Large intestine (tissue), 3 donors: ENCODE measurements around the gene TMEM179. TPM values are rescaled to one million over a fixed set of nuclear protein-coding genes. Genes with fewer than 3 reads are reported as not detected.
"Not testable (repeated sequence)": the region's sequence is repeated elsewhere in the genome, so short reads cannot be mapped to it uniquely, and the experiment has no call there.

ENCODE experiments used
- DNase-seq, 2 donors: peaks; one replicate each; pipeline versions ENCODE4 v3.0.0 to v3.0.0-alpha.2; 2013
- H3K27ac ChIP-seq: one replicate; pipeline ENCODE4 v1.5.1; 2013; ENCODE audit warnings: low read length
- H3K27me3 ChIP-seq: 2 replicates; pipeline ENCODE4 v1.6.1; 2013; ENCODE audit warnings: low read length; ENCODE audit not compliant: control insufficient read depth, insufficient read depth
- H3K36me3 ChIP-seq: 2 replicates; pipeline ENCODE4 v1.6.1; 2013; ENCODE audit warnings: low read length; ENCODE audit not compliant: control insufficient read depth, insufficient read depth
- H3K4me1 ChIP-seq: one replicate; pipeline ENCODE4 v1.6.1; 2013; ENCODE audit warnings: low read length; ENCODE audit not compliant: control insufficient read depth, insufficient read depth
- H3K4me3 ChIP-seq: one replicate; pipeline ENCODE4 v1.5.1; 2013; ENCODE audit warnings: low read length
- H3K9me3 ChIP-seq: one replicate; pipeline ENCODE4 v1.6.1; 2013; ENCODE audit warnings: mild to moderate bottlenecking, low read depth, low read length, moderate library complexity; ENCODE audit not compliant: control insufficient read depth
- WGBS: methylation state at CpG from one replicate; pipeline ENCODE4 v1.1.5; 2013; ENCODE audit warnings: low lambda C conversion rate; ENCODE audit not compliant: insufficient coverage; 5-methylcytosine and 5-hydroxymethylcytosine counted together
- polyA plus RNA-seq: library from polyadenylated mRNA; unstranded; fragments of 120-200 nt; gene quantifications from one replicate; pipeline ENCODE4 v1.2.1, GENCODE V29; 2013

TMEM179 gene
- polyA plus RNA-seq, 1 donor = 11.8 TPM

DNA sequence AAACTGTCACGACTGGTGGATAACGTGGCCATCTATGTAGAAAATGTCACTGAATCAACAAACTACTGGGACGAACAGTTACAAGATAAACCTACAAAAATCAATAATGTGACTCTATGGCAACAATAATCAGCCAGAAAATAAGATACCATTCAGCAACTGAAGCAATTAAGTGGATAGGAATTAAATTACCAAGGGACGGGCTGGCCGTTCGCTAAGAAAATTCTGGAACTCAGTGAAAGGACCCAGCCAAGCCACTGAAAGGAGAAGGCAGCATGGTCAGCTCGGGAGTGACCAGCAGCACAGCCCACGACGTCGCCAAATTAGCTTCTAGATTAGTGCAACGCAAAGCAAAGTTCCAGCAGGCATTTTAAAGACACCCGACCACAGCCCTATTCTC, 33.6 kb upstream of the TMEM179 start:
- no peaks in the 10 kb centered on the region for H3K4me1 ChIP-seq
- peaks cover 20% of the 10 kb centered on the region for H3K27me3 ChIP-seq
- WGBS = 34% methylated on average over 5 of the region's 12 CpGs
- no peaks in the 10 kb centered on the region for H3K9me3 ChIP-seq
- H3K27ac ChIP-seq = no peak overlapping the region
- H3K4me3 ChIP-seq = no peak overlapping the region
- no peak for DNase-seq
- no peaks in the 10 kb centered on the region for H3K36me3 ChIP-seq

DNA sequence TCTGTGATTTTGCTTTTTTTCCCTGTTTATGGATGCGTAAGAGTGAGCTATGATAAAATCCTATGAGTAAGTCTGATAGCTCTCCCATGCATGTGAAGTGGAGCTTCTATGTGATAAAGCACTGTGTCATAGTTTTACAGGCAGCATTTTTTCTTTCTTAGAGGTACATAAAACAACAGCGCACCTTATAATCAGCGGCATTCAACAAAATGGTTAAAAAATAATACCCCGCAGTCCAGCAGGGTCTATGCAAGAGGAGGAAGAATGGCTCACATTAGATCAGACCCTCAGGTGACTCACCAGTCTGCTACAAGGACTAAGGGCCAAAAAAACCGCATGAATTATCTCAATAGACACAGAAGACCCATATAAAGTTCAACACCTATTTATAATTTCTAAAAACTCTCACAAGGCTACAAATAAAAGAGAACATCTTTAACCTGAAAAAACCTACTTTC, 33.0 kb upstream of the TMEM179 start:
- Histone ChIP-seq H3K27me3 (peaks cover 20% of the 10 kb centered on the region), H3K27ac (no peak overlapping the region), H3K4me3 (no peak overlapping the region), H3K9me3 (no peaks in the 10 kb centered on the region), H3K36me3 (no peaks in the 10 kb centered on the region), H3K4me1 (no peaks in the 10 kb centered on the region)
- WGBS = 83% methylated on average over 2 of the region's 5 CpGs
- DNase-seq = no peak

DNA sequence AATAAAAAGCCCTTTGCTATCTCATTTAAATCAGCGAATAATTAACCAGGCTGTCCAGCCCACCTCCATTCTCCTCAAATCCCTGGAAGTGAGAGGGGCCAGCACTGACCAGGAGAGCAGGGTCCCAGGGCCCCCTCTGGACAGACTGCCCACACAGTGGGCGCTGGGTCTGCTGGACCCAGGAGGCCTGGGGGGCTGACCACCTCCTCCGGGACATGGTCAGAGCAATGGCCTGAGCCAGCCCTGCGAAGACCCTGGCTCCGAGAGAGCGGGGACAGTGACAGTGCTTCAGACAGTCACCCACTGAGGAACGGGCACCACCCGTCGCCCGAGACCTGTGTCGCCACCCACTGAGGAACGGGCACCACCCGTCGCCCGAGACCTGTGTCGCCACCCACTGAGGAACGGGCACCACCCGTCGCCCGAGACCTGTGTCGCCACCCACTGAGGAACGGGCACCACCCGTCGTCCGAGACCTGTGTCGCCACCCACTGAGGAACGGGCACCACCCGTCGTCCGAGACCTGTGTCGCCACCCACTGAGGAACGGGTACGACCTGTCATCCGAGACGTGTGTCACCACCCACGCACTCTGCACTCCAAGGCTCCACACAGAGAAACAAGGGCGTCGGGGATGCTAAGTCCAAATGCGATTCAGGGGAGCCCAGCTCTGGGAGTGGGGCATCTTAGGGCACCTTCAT, 32.4 kb upstream of the TMEM179 start:
- H3K4me3 ChIP-seq, H3K4me1 ChIP-seq, H3K27ac ChIP-seq, DNase-seq, H3K36me3 ChIP-seq, H3K9me3 ChIP-seq: not testable (repeated sequence)
- H3K27me3 ChIP-seq = peaks cover 21% of the 10 kb centered on the region
- WGBS = 80% methylated on average over 1 of the region's 39 CpGs

DNA sequence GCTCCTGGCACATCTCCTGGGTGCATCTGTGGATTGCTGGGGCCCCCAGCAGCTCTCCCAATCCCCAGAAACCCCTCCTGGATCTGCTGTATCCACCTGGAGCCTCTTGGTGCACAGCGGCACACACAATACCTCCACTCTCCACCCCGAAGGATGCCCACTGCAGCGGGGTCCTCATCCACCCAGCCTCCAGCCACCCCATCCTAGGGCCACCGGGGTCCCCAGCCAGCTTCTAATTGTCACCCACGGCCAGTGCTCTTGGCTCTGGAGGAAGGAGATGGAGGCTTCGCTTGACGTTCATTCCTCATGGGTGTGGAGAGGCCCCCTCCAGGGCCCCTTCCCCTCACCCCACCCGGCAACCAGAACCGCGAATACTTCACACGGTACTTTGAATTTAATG, 31.6 kb upstream of the TMEM179 start:
- Histone ChIP-seq H3K36me3 (no peaks in the 10 kb centered on the region), H3K4me1 (no peaks in the 10 kb centered on the region), H3K27ac (no peak overlapping the region), H3K9me3 (no peaks in the 10 kb centered on the region), H3K4me3 (no peak overlapping the region), H3K27me3 (peaks cover 24% of the 10 kb centered on the region)
- no peak for DNase-seq
- no CpG with 5 or more reads among the region's 11 CpGs for WGBS

DNA sequence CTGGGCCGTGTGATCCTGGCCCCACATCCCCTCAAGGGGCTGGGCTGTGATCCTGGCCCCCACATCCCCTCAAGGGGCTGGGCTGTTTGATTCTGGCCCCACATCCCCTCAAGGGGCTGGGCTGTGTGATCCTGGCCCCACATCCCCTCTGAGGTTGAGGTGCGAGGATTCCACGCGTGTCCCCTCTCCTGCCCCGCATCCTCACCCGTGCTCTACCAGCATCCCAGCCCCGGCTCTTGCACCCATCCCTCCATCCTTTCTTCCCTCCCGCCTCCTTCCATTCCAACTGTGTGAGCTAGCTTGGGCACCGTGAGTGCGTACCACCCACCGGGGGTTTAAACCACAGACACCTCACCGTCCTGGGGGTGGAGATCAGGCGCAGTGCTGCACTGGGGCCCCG, 31.1 kb upstream of the TMEM179 start:
- WGBS = no CpG with 5 or more reads among the region's 14 CpGs
- Histone ChIP-seq H3K9me3 (no peaks in the 10 kb centered on the region), H3K4me1 (no peaks in the 10 kb centered on the region), H3K27ac (no peak overlapping the region), H3K36me3 (no peaks in the 10 kb centered on the region), H3K4me3 (no peak overlapping the region), H3K27me3 (peaks cover 24% of the 10 kb centered on the region)
- no peak for DNase-seq

DNA sequence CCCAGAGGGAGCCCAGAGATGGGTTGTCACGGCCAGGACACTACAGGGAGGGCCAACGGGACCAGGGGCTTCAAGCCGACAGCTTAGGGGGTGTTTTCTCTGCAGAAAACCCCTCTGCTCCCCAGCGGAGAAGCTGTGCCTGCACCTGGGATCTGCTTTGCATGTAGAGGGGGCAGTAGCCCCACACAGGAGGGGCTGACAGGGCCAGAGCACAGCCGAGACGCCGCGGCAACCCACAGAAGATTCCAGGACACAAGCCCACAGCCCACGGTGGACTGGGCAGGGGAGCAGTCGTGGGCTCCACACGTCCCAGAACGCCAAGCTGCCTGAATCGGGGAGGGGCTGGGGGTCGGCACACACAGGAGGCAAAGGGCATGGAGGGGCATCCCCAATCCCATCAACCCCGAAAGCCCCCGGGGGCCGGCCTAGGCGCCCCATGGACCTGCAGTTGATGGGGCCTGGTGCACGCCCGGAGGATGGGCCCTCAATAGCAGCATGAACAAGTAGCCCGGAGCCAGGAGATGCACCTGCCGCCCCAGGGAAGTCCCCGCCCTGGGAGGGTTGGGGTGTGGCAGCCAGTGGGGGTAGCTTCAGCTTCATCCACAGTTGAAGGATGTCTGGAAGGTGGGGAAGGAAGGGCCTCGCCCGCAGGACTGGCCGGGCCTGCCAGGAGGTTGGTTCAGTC, 30.5 kb upstream of the TMEM179 start:
- Histone ChIP-seq H3K27me3 (peaks cover 24% of the 10 kb centered on the region), H3K4me1 (no peaks in the 10 kb centered on the region), H3K27ac (no peak overlapping the region), H3K36me3 (no peaks in the 10 kb centered on the region), H3K4me3 (no peak overlapping the region), H3K9me3 (no peaks in the 10 kb centered on the region)
- WGBS = no CpG with 5 or more reads among the region's 26 CpGs
- DNase-seq = no peak

DNA sequence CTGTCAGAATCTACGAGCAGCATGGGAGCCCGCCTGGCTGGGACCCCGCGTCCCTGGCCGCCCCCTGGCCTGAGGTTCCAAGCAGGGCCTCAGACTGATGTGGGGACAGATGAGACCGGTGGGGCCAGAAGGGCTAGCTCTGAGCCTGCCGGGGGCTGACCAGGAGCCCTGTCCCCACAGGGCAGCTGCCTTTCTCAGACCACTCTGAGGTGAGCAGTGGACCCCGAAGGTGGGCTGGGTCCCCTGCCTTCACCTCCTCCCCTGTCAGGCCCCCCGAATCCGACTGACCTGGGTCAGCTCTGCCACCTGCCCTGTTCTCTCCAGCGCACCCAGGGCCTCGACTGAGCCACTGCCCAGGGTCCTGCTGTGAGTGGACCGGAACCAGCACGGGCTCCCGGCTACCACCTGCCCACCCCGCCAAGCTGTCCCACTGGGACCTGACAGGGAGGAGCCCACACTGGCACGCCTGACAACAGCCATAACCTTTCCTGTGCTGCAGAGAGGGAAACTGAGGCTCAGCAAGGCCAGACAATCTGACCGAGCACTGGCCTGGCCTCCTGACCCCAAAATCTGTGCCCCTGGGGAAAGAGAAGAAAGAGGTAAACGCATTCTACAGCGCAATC, 29.7 kb upstream of the TMEM179 start:
- no CpG with 5 or more reads among the region's 20 CpGs for WGBS
- DNase-seq = no peak
- Histone ChIP-seq H3K36me3 (no peaks in the 10 kb centered on the region), H3K9me3 (no peaks in the 10 kb centered on the region), H3K4me1 (no peaks in the 10 kb centered on the region), H3K4me3 (no peak overlapping the region), H3K27me3 (peaks cover 18% of the 10 kb centered on the region), H3K27ac (no peak overlapping the region)

DNA sequence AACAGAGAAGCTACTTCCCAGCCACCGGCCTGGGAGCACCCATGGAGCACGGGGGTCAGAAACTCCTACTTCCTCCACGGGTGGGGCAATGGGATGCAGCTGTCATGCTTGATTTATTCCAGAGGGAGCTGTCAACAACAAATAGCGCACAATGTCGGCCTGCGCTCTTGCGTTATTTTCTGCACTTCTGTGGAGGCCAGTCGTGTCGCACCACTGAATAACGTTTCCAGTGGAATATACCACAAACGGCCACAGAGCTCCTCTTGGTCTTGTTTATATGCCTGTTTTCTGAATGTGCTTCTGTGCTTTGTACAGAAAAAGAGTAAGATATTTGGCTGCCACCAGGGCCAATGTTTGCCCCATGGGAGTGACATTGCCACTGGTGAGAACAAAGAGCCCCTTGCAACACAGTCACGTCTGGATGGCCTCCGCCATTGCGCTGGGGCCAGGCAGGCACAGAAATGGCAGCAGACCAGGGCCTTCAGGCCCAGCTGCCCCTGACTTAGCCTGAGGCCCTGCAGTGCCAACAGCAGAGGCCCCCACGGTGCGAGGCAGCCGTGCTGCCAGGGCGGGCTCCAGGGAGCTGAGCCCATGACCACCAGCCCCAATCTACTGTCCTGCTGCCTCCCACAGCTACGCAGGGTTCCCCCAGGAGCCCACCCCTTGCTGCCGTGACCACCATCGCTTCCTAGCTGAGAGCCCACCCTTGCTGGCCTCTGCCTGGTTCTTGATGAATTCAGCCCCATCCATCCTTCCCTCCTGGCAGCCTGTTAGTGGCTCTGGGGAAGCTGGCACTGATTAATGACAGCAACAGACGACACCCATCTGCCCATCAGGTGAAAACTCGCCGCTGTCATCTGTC, 28.9 kb upstream of the TMEM179 start:
- no CpG with 5 or more reads among the region's 24 CpGs for WGBS
- no peaks in the 10 kb centered on the region for H3K36me3 ChIP-seq
- H3K27me3 ChIP-seq = peaks cover 10% of the 10 kb centered on the region

DNA sequence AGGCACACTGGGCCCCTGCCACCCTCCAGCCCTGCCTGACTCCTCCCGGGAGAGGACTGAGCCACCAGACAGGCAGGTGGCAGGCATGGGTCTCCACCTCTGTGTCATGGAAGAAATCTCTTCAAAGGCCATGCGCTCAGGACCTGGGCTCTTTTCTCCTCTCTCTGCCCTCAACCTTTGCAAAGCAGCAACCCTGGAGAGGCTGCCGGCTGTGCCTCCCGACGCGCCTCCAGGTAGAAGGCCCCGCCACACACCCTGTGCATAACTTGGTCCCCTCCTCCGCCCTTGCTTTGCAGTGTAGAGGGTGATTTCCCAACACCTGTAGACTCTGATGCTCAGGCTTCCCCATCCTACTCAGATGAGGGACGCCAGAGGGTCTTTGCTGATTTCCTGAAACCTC, 28.2 kb upstream of the TMEM179 start:
- no peak for DNase-seq
- no CpG with 5 or more reads among the region's 9 CpGs for WGBS
- H3K9me3 ChIP-seq = no peaks in the 10 kb centered on the region
- H3K27me3 ChIP-seq = peaks cover 6% of the 10 kb centered on the region
- H3K4me1 ChIP-seq = no peaks in the 10 kb centered on the region
- H3K36me3 ChIP-seq = no peaks in the 10 kb centered on the region
- H3K27ac ChIP-seq = no peak overlapping the region
- H3K4me3 ChIP-seq = no peak overlapping the region

More for the DNA sequence above, 28.9 kb upstream of the TMEM179 start:
- no peak for DNase-seq
- H3K4me1 ChIP-seq = no peaks in the 10 kb centered on the region
- H3K4me3 ChIP-seq = no peak overlapping the region
- no peaks in the 10 kb centered on the region for H3K9me3 ChIP-seq
- no peak overlapping the region for H3K27ac ChIP-seq

DNA sequence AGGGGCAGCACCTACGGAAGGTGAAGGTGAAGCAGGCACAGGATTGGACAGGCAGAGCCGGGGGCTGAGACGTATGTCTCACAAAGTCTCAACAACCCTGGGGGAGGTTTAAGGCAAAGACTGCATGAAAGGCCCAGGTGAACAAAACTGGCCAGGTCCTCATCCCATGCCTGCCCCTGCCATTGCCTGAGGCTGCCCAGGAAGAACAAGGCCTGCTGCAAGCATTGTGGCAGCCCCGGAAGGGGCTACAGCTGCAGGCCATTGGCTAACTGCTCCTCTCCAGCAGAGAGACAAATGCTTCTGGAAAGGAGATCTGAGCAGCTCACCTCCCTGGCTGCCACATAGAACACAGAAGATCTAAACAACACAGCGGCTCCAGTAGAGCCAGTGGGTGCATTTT, 20.4 kb upstream of the TMEM179 start:
- DNase-seq = no peak
- Histone ChIP-seq H3K27me3 (peaks cover 5% of the 10 kb centered on the region), H3K36me3 (no peaks in the 10 kb centered on the region), H3K4me3 (no peak overlapping the region), H3K27ac (no peak overlapping the region), H3K9me3 (no peaks in the 10 kb centered on the region), H3K4me1 (no peaks in the 10 kb centered on the region)
- WGBS = no CpG with 5 or more reads among the region's 5 CpGs
